Spinal cord (tissue), 10 donors: ENCODE measurements around the gene MTHFD2. TPM values are rescaled to one million over a fixed set of nuclear protein-coding genes. Genes with fewer than 3 reads are reported as not detected.
"Not testable (repeated sequence)": the region's sequence is repeated elsewhere in the genome, so short reads cannot be mapped to it uniquely, and the experiment has no call there.

Experiments used
- DNase-seq, 6 donors: peaks; one replicate each; pipeline versions ENCODE4 v3.0.0 to v3.0.0-alpha.2; 2013 to 2015; ENCODE audit warnings: low spot score in 6 of 6, low read depth in 4 of 6
- H3K27ac ChIP-seq: one replicate; pipeline ENCODE4 v1.5.1; 2013; ENCODE audit warnings: low read depth, low read length, control low read depth
- H3K27me3 ChIP-seq: one replicate; pipeline ENCODE4 v1.6.1; 2013; ENCODE audit warnings: low read length; ENCODE audit not compliant: control insufficient read depth, insufficient read depth
- H3K36me3 ChIP-seq: one replicate; pipeline ENCODE4 v1.6.1; 2013; ENCODE audit warnings: low read length; ENCODE audit not compliant: control insufficient read depth, insufficient read depth
- H3K4me1 ChIP-seq: one replicate; pipeline ENCODE4 v1.6.1; 2013; ENCODE audit warnings: low read length; ENCODE audit not compliant: control insufficient read depth, insufficient read depth
- H3K4me3 ChIP-seq: one replicate; pipeline ENCODE4 v1.5.1; 2013; ENCODE audit warnings: low read depth, low read length, control low read depth
- H3K9me3 ChIP-seq: one replicate; pipeline ENCODE4 v1.6.1; 2013; ENCODE audit warnings: low read length; ENCODE audit not compliant: control insufficient read depth, insufficient read depth
- WGBS: methylation state at CpG from one replicate; pipeline ENCODE4 v1.1.5; 2013; ENCODE audit warnings: missing lambda C conversion rate; ENCODE audit not compliant: insufficient coverage; 5-methylcytosine and 5-hydroxymethylcytosine counted together
- polyA plus RNA-seq, 2 donors: library from polyadenylated mRNA; unstranded; fragments of 120-200 nt; gene quantifications; one replicate each; pipeline ENCODE4 v1.2.1, GENCODE V29; 2013; ENCODE audit not compliant: insufficient read length in 2 of 2
- total RNA-seq, 2 donors: library from RNA; depleted of rRNA in 1 of 2; stranded (reverse); fragments of 120-200 nt in 1 of 2; fragments of >200 nt in 1 of 2; gene quantifications; one replicate each; pipeline versions ENCODE4 v1.2.3 to v1.2.4, GENCODE V29; 2013 to 2014
- donor health status: healthy.

MTHFD2 gene
- total and polyA plus RNA-seq, 4 donors = 16.9 to 28.2 (median 26.2) TPM

DNA sequence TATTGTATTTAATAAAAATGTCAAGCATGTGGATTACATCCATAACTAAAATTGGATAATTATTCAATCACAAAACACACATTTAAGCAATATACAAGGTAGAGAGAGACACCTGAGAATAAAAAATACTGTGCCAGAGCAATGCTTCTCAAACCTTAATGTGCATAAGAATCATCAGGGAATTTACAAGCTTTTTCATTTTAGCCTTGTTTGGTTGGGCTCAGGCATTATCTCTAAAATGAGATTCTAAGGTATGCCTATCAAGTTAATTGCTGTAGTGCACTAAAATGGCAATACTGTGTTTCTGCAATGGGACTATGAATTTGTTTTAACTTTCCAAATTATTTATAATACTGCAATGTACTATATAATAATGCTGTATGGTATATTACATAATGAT lies 20.7 kb upstream of the MTHFD2 start:
- H3K4me1 ChIP-seq = peaks cover 5% of the 10 kb centered on the region
- no peaks in the 10 kb centered on the region for H3K9me3 ChIP-seq
- no peaks in the 10 kb centered on the region for H3K27me3 ChIP-seq
- peak overlapping the region; percentile 74 for H3K4me3 ChIP-seq
- H3K36me3 ChIP-seq = peaks cover 3% of the 10 kb centered on the region
- H3K27ac ChIP-seq = peak overlapping the region; percentile 92
- peak in 1 of 6 donors; percentile 75 for DNase-seq

DNA sequence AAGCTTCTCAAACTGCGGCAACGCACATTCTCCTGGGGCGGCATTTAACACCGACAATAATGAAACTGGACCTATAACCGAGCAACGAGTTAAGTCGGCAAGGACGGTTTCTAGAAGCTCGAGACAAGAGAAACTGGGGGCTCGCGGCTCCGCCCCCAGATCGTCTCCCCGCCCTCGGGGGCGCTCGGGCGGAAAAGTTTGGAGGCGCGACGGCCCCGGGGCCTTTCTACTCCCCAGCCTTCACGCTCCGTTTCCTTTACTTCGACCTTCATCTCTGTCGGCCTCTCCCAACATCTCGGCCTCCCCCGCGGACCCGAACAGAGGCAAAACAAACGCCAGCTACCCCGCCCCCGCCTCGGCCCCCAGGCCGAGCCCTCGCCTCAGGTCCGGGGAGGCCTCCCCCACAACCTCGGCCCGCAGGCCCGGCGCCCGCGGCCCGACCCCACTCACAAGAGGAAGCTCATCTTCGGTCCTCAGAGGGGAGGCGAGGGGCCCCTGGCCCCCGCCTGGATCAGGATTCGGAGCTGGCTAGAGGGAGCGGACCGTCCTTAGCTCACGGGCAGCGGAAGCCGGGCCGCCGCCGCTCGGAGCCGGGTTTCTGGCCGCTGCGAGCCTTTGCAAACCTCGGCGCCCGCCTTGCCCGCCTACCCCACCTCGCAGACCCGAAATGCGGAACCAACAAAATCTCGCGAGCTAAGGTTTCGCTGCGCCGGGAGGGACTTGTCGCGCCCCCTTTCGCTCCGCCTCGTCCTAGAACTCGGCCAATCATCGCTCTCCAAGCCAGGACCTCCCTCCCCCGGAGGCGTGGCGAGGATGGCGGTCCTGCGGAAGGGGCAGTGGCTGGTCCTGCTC lies 20.0 kb upstream of the MTHFD2 start, which contains the start of gene MOB1A:
MOB1A (minus strand) TSS at position 669 of the 852 bp plus-strand sequence; CDS start at position 464, 205 bp downstream.
- 0% methylated on average over 83 of the region's 84 CpGs for WGBS
- H3K27me3 ChIP-seq = no peaks in the 10 kb centered on the region

DNA sequence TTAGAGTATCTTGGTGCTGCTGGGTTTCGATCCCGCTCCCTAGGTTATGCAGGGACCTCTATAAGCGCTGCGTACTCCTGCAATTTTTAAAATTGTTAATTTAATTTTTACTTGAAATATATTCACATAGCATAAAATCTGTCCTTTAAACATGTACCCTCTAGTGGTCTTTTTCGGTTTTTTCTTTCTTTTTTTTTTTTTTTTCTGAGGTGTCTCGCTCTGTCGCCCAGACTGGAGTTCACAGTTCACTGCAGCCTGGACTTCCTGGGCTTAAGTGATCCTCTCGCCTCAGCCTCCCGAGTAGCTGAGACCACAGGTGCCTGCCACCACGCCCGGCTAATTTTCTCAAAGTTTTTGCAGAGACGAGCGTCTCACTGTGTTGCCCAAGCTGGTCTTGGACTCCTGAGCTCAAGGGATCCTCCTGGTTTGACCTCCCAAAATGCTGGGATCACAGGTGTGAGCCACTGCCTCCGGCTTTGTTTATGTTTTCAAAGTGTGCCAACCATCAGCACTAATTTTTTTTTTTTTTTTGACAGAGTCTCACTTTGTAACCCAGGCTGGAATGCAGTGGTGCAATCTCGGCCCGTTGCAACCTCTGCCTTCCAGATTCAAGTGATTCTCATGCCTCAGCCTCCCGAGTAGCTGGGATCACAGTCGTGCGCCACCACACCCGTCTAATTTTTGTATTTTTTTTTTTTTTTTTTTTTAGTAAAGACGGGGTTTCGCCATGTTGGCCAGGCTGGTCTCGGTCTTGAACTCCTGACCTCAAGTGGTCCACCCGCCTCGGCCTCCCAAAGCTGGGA lies 19.2 kb upstream of the MTHFD2 start:
- WGBS = 59% methylated on average over 11 of the region's 25 CpGs
- Histone ChIP-seq H3K27ac (peak overlapping the region; percentile 4), H3K4me1 (peaks cover 5% of the 10 kb centered on the region), H3K36me3 (peaks cover 3% of the 10 kb centered on the region), H3K4me3 (peak overlapping the region; percentile 74), H3K27me3 (no peaks in the 10 kb centered on the region), H3K9me3 (no peaks in the 10 kb centered on the region)
- no peak for DNase-seq

More for the DNA sequence above, 20.0 kb upstream of the MTHFD2 start, which contains the start of gene MOB1A:
- Histone ChIP-seq H3K9me3 (no peaks in the 10 kb centered on the region), H3K27ac (peak within 1 kb of the TSS; percentile 92), H3K4me1 (peaks cover 5% of the 10 kb centered on the region), H3K4me3 (peak within 1 kb of the TSS; percentile 74), H3K36me3 (peaks cover 3% of the 10 kb centered on the region)
- DNase-seq = peak; percentile 89 to 100 (median 97)

DNA sequence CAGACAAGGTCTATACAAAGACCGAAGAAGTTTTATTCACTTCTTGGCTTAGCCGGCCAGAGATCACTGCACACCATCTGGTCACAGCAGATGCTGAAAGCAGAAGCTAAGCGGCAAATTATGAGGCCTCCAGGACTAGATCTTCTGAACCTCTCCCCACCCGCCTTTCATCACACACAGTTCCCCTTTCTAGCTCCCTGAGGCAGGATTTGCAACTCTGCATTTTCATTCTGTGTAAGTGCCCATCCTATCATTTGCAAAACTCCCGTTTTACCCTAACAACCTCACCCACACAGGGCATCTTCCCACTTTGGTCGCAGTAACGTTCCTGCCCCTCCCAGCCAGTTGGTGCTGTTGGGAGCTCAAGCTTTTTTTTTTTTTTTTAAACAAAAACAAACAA lies 16.7 kb upstream of the MTHFD2 start:
- Histone ChIP-seq H3K27ac (no peak overlapping the region), H3K4me1 (peaks cover 5% of the 10 kb centered on the region), H3K4me3 (no peak overlapping the region), H3K36me3 (peaks cover 3% of the 10 kb centered on the region), H3K27me3 (no peaks in the 10 kb centered on the region), H3K9me3 (no peaks in the 10 kb centered on the region)
- WGBS = 27% methylated on average over 4 of the region's 7 CpGs
- peak in 2 of 6 donors; percentile 61 to 64 for DNase-seq

DNA sequence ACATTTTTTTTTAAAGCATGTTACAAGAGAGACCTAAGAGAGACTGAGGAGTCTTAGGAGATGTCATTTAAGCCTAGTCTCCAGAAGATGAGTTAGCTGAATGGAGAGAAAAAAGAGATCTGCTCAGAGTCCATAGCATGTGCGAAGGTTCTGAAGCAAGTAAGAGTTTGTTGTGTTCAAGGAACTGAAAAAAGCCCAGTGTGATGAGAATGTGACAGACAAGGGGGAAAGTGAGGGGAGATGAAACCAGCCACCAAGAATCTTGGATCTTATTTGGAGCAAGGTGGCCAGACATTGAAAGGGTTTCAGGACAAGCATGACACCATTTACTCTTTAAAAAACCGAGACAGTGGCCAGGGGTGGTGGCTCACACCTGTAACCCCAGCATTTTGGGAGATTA lies 14.5 kb upstream of the MTHFD2 start:
- no peaks in the 10 kb centered on the region for H3K9me3 ChIP-seq
- no peaks in the 10 kb centered on the region for H3K4me1 ChIP-seq
- H3K4me3 ChIP-seq = no peak overlapping the region
- H3K27me3 ChIP-seq = no peaks in the 10 kb centered on the region
- H3K36me3 ChIP-seq = no peaks in the 10 kb centered on the region
- 92% methylated on average over 1 of the region's 2 CpGs for WGBS
- no peak overlapping the region for H3K27ac ChIP-seq
- no peak for DNase-seq

DNA sequence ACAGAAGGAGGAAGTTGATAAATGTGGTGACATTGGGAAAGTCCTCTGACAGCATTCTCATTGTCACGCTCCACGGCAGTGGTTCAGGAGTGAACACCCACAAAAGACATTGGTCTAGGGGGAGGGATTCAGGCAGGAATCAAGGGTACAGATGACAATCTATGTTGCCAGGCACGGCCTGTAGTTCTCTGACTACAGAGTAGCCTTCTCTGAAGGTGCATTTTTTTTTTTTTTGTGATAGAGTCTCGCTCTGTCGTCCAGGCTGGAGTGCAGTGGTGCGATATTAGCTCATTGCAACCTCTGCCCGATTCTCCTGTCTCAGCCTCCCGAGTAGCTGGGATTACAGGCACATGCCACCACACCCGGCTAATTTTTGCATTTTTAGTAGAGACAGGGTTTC lies 12.4 kb upstream of the MTHFD2 start:
- no peaks in the 10 kb centered on the region for H3K27me3 ChIP-seq
- H3K36me3 ChIP-seq = no peaks in the 10 kb centered on the region
- H3K4me3 ChIP-seq = no peak overlapping the region
- no peaks in the 10 kb centered on the region for H3K4me1 ChIP-seq
- no peak overlapping the region for H3K27ac ChIP-seq
- DNase-seq = no peak
- 73% methylated on average over 6 of the region's 9 CpGs for WGBS
- H3K9me3 ChIP-seq = no peaks in the 10 kb centered on the region

DNA sequence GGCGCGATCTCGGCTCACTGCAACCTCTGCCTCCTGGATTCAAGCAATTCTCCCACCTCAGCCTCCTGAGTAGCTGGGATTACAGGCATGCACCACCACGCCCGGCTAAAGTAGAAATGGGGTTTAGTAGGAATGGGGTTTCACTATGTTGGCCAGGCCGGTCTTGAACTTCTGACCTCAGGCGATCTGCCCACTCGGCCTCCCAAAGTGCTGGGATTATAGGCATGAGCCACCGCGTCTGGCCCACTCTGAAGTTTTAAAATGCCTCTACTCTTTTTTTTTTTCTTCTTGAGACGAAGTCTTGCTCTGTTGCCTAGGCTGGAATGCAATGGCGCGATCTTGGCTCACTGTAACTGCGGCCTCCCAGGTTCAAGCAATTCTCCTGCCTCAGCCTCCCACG lies 11.7 kb upstream of the MTHFD2 start:
- WGBS = 96% methylated on average over 12 of the region's 15 CpGs
- not testable (repeated sequence) for H3K27ac ChIP-seq, H3K4me1 ChIP-seq, H3K9me3 ChIP-seq, H3K4me3 ChIP-seq, H3K36me3 ChIP-seq, H3K27me3 ChIP-seq, DNase-seq

DNA sequence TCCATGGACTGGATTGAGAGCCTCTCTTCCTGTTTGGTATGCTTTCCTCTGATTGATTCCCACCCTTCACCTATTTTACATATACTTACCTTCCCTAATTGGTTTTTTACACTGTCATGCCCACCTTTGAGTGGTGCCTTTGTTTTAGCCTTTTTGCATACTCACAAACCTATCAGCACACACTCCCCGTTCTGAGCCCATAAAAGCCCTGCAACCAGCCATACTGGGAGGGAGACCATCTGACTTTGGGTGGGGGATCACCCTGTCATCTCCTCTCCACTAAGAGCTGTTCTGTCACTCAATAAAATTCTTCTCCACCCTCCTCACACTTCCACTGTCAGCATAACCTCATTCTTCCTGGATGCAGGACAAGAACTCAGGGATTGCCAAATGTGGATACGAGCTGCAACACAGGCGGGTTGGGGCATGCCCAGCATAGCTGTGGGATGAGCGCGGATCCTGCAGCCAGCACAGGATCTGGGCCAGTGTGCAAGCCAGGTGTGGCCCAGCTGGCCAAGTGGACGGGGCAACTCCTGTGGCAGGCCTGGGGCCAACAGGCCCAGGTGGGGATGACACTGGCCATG lies 10.3 kb upstream of the MTHFD2 start:
- H3K27ac ChIP-seq = no peak overlapping the region

DNA sequence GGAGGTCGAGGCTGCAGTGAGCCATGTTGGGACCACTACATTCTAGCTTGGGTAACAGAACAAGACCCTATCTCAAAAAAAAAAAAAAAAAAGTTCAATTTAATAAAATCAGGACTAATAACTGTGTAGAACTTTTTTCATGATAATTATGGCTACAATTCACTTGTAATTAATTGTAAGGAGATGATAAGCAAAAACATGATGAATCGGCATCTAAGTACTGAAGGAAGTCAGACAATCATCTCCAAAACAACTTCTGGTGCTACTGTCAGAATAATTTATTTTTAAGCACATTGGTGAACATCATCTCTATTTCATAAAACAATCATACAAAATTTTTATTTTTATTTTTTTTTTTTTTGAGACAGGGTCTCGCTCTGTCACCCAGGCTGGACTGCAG lies 9.7 kb upstream of the MTHFD2 start:
- no peaks in the 10 kb centered on the region for H3K36me3 ChIP-seq

More for the DNA sequence above, 10.3 kb upstream of the MTHFD2 start:
- Histone ChIP-seq H3K36me3 (no peaks in the 10 kb centered on the region), H3K4me3 (no peak overlapping the region), H3K9me3 (no peaks in the 10 kb centered on the region), H3K4me1 (no peaks in the 10 kb centered on the region), H3K27me3 (no peaks in the 10 kb centered on the region)
- 96% methylated on average over 6 of the region's 6 CpGs for WGBS
- no peak for DNase-seq

More for the DNA sequence above, 9.7 kb upstream of the MTHFD2 start:
- Histone ChIP-seq H3K9me3 (no peaks in the 10 kb centered on the region), H3K4me3 (no peak overlapping the region), H3K27ac (no peak overlapping the region), H3K27me3 (no peaks in the 10 kb centered on the region), H3K4me1 (no peaks in the 10 kb centered on the region)
- 86% methylated on average over 1 of the region's 3 CpGs for WGBS
- DNase-seq = no peak
